ENCODE data around the gene XRN2. TPM values are rescaled to one million over a fixed set of nuclear protein-coding genes. Genes with fewer than 3 reads are reported as not detected.

XRN2 gene
- total RNA-seq, 1 experiment from 2014 or later: 76.8 TPM

- no peak overlapping the region for H2AFZ ChIP-seq (ENCODE audit: low read length)
- no peaks in the 10 kb centered on the region for H3F3A ChIP-seq (ENCODE audit: low read length, unreplicated experiment)
- H3K27ac ChIP-seq (ENCODE audit: low read length): no peak overlapping the region; the same call in 1 of the 2 replicates
- peaks cover 91% of the 10 kb centered on the region for H4K20me1 ChIP-seq (ENCODE audit: low read length)
- peaks cover 25% of the 10 kb centered on the region for H3K36me3 ChIP-seq (ENCODE audit: low read depth, low read length)
- DNase-seq (peak; percentile 82), ATAC-seq (peak; percentile 92)
- H3K9me2 ChIP-seq (replicated peaks; ENCODE audit: low read length): no peaks in the 10 kb centered on the region
- H3K79me2 ChIP-seq (ENCODE audit: low read length): peaks cover 100% of the 10 kb centered on the region
- H3K4me3 ChIP-seq (ENCODE audit: low read length): no peak overlapping the region
- H3K9me3 ChIP-seq (ENCODE audit: low read length): no peaks in the 10 kb centered on the region
- ChIA-PET POLR2A (ENCODE audit: unreplicated experiment) (no interaction called here), CTCF (no interaction called here)
- peaks cover 13% of the 10 kb centered on the region for H3K4me1 ChIP-seq (ENCODE audit: insufficient read depth, low read length)
- BruUV-seq (replicated peaks): no TSS peak
- no peaks in the 10 kb centered on the region for H3K27me3 ChIP-seq (ENCODE audit: low read length)
- intact Hi-C loops (cut with micrococcal nuclease): no loop called here
- H3K9ac ChIP-seq (ENCODE audit: low read length): no peak overlapping the region
- H3K4me2 ChIP-seq (ENCODE audit: low read length): 0 out of 2 replicates have a peak overlapping the region, but pooled peaks have one; percentile 30
- no peak for TF ChIP-seq CTCF (conservative IDR thresholded peaks at IDR 0.05; ENCODE audit: low read depth, low read length)
- no peak for TF ChIP-seq EZH2phosphoT487 (IDR thresholded peaks at IDR 0.05; ENCODE audit: borderline replicate concordance, low read length)
- TF ChIP-seq EZH2 (IDR thresholded peaks at IDR 0.05; ENCODE audit: low read length, unreplicated experiment): no peak
Observed at GRCh38 chr20:21323640-21324039, 20.5 kb downstream of the XRN2 start.

DNA sequence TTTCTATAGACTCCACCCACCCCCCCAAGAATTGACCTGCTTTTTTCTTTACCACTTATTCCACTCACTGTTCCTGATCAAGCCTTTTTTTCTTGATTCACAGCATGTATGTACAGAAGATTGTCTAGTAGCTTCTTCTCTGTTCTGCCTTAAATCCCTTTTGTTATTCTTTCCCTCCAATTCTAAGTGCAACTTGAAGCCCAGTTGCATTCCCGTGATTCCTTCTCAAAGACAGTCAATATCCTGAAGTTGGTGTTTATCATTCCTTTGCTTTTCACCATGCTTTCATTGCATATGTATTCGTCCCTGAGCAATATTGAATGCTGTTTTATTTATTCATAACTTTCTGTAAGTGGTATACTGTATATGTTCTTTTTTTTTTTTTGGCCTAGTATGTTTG lies 21.0 kb downstream of the XRN2 start:
- no peak for DNase-seq
- H3K4me1 ChIP-seq (ENCODE audit: insufficient read depth, low read length): peaks cover 13% of the 10 kb centered on the region
- no peak overlapping the region for H3K4me3 ChIP-seq (ENCODE audit: low read length)
- peaks cover 100% of the 10 kb centered on the region for H3K79me2 ChIP-seq (ENCODE audit: low read length)
- no peak for ATAC-seq
- H3K36me3 ChIP-seq (ENCODE audit: low read depth, low read length): peaks cover 25% of the 10 kb centered on the region
- H3K9me2 ChIP-seq (replicated peaks; ENCODE audit: low read length): no peaks in the 10 kb centered on the region
- no peak overlapping the region for H3K9ac ChIP-seq (ENCODE audit: low read length)
- intact Hi-C loops (cut with micrococcal nuclease): no loop called here
- no peaks in the 10 kb centered on the region for H3F3A ChIP-seq (ENCODE audit: low read length, unreplicated experiment)
- POLR2A ChIA-PET (ENCODE audit: unreplicated experiment): interaction anchor here (0.5 kb wide), 1 partner anchor 13 kb away, joined by 8 read pairs; no protein-coding TSS in a partner anchor
- no peaks in the 10 kb centered on the region for H3K27me3 ChIP-seq (ENCODE audit: low read length)
- H3K9me3 ChIP-seq (ENCODE audit: low read length): no peaks in the 10 kb centered on the region
- no peak overlapping the region for H3K27ac ChIP-seq (ENCODE audit: low read length)
- H2AFZ ChIP-seq (ENCODE audit: low read length): no peak overlapping the region
- CTCF ChIA-PET: interaction anchor here (0.6 kb wide), 1 partner anchor 49 kb away, joined by 3 read pairs; no protein-coding TSS in a partner anchor
- TF ChIP-seq CTCF (conservative IDR thresholded peaks at IDR 0.05; ENCODE audit: low read depth, low read length) (no peak), EZH2phosphoT487 (IDR thresholded peaks at IDR 0.05; ENCODE audit: borderline replicate concordance, low read length) (no peak), EZH2 (IDR thresholded peaks at IDR 0.05; ENCODE audit: low read length, unreplicated experiment) (no peak)
- peaks cover 88% of the 10 kb centered on the region for H4K20me1 ChIP-seq (ENCODE audit: low read length)
- BruUV-seq (replicated peaks): no TSS peak
- 0 out of 2 replicates have a peak overlapping the region, but pooled peaks have one; percentile 30 for H3K4me2 ChIP-seq (ENCODE audit: low read length)

DNA sequence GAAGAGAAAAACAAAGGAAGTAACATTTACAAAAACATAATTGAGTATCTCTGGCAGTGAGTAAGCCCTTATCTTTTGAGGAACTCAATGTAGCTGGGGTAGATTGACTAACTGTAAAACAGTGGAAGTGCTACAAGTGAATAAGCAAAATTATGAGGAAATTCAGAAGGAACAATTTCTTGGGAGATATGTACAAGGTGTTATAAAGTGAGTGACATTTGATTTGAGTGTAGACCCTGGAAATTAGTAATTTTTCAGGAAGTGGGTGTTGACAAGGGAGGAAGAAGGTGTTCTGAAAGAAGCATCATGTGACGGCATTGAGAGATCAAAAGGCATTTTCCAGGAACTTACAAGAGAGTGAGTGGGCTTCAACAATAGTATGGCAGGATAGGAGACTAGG lies 22.2 kb downstream of the XRN2 start:
- CTCF ChIA-PET: no interaction called here
- H3K4me3 ChIP-seq (ENCODE audit: low read length): no peak overlapping the region
- no peak overlapping the region for H3K4me2 ChIP-seq (ENCODE audit: low read length)
- ATAC-seq: no peak
- H3K9ac ChIP-seq (ENCODE audit: low read length): no peak overlapping the region
- no peaks in the 10 kb centered on the region for H3K9me3 ChIP-seq (ENCODE audit: low read length)
- DNase-seq: no peak
- H3K27ac ChIP-seq (ENCODE audit: low read length): no peak overlapping the region
- H3K27me3 ChIP-seq (ENCODE audit: low read length): no peaks in the 10 kb centered on the region
- H3K79me2 ChIP-seq (ENCODE audit: low read length): peaks cover 94% of the 10 kb centered on the region
- POLR2A ChIA-PET (ENCODE audit: unreplicated experiment): no interaction called here
- no peaks in the 10 kb centered on the region for H3F3A ChIP-seq (ENCODE audit: low read length, unreplicated experiment)
- H3K9me2 ChIP-seq (replicated peaks; ENCODE audit: low read length): no peaks in the 10 kb centered on the region
- H3K4me1 ChIP-seq (ENCODE audit: insufficient read depth, low read length): peaks cover 13% of the 10 kb centered on the region
- TF ChIP-seq CTCF (conservative IDR thresholded peaks at IDR 0.05; ENCODE audit: low read depth, low read length) (no peak), EZH2 (IDR thresholded peaks at IDR 0.05; ENCODE audit: low read length, unreplicated experiment) (no peak), EZH2phosphoT487 (IDR thresholded peaks at IDR 0.05; ENCODE audit: borderline replicate concordance, low read length) (no peak)
- no TSS peak for BruUV-seq (replicated peaks)
- H2AFZ ChIP-seq (ENCODE audit: low read length): no peak overlapping the region
- intact Hi-C loops (cut with micrococcal nuclease): no loop called here
- peaks cover 82% of the 10 kb centered on the region for H4K20me1 ChIP-seq (ENCODE audit: low read length)
- peaks cover 26% of the 10 kb centered on the region for H3K36me3 ChIP-seq (ENCODE audit: low read depth, low read length)

Data from PC-3 (cell line).